GM19035 (cell line): ENCODE results near the gene PNISR.
"Not testable (repeated sequence)": the region's sequence is repeated elsewhere in the genome, so short reads cannot be mapped to it uniquely, and the experiment has no call there.

Experiments used
- ATAC-seq: cut with Tn5 transposase; IDR thresholded peaks from one replicate; pipeline ENCODE4 v1.9.1; 2021; ENCODE audit not compliant: unreplicated experiment

The PNISR gene

GRCh38 chr6:99424761-99425646, at the start of gene PNISR:
PNISR (minus strand) TSS chr6:99425308; CDS start chr6:99414659, 10,649 bp downstream.
- peak; percentile 91 for ATAC-seq

GRCh38 chr6:99473730-99474129, 48.6 kb upstream of the PNISR start:
- ATAC-seq: no peak

GRCh38 chr6:99471638-99472037, 46.5 kb upstream of the PNISR start:
- ATAC-seq: no peak

GRCh38 chr6:99467509-99468106, 42.5 kb upstream of the PNISR start:
- ATAC-seq: no peak

- ATAC-seq: not testable (repeated sequence)
These were observed 34.0 kb upstream of the PNISR start for GRCh38 chr6:99459133-99459532.

GRCh38 chr6:99458319-99458718, 33.2 kb upstream of the PNISR start:
- no peak for ATAC-seq

GRCh38 chr6:99446076-99446475, 21.0 kb upstream of the PNISR start:
- no peak for ATAC-seq

- ATAC-seq: peak; percentile 76
These were observed 9.8 kb upstream of the PNISR start for GRCh38 chr6:99434702-99435530.

GRCh38 chr6:99432877-99433276, 7.8 kb upstream of the PNISR start:
- no peak for ATAC-seq

- ATAC-seq: no peak
These were observed 6.8 kb upstream of the PNISR start for GRCh38 chr6:99431901-99432300.

- ATAC-seq: no peak
These were observed 2.9 kb upstream of the PNISR start for GRCh38 chr6:99427988-99428387.

GRCh38 chr6:99426451-99426757, 1.3 kb upstream of the PNISR start:
- ATAC-seq: no peak

- peak; percentile 51 for ATAC-seq
These were observed 741 bp upstream of the PNISR start for GRCh38 chr6:99425647-99426450.

GRCh38 chr6:99424022-99424421, 1.1 kb downstream of the PNISR start:
- no peak for ATAC-seq

GRCh38 chr6:99422912-99423311, 2.2 kb downstream of the PNISR start:
- no peak for ATAC-seq

GRCh38 chr6:99416892-99417767, 8.0 kb downstream of the PNISR start:
- peak; percentile 85 for ATAC-seq

- no peak for ATAC-seq
These were observed 8.9 kb downstream of the PNISR start for GRCh38 chr6:99416226-99416625.

GRCh38 chr6:99415446-99415845, 9.7 kb downstream of the PNISR start:
- no peak for ATAC-seq

GRCh38 chr6:99412065-99412464, 13.0 kb downstream of the PNISR start:
- no peak for ATAC-seq

- no peak for ATAC-seq
These were observed 15.4 kb downstream of the PNISR start for GRCh38 chr6:99409672-99410071.
